ENCODE data around the gene PHACTR3.
"Not testable (repeated sequence)": the region's sequence is repeated elsewhere in the genome, so short reads cannot be mapped to it uniquely, and the experiment has no call there.

Gene PHACTR3

DNA sequence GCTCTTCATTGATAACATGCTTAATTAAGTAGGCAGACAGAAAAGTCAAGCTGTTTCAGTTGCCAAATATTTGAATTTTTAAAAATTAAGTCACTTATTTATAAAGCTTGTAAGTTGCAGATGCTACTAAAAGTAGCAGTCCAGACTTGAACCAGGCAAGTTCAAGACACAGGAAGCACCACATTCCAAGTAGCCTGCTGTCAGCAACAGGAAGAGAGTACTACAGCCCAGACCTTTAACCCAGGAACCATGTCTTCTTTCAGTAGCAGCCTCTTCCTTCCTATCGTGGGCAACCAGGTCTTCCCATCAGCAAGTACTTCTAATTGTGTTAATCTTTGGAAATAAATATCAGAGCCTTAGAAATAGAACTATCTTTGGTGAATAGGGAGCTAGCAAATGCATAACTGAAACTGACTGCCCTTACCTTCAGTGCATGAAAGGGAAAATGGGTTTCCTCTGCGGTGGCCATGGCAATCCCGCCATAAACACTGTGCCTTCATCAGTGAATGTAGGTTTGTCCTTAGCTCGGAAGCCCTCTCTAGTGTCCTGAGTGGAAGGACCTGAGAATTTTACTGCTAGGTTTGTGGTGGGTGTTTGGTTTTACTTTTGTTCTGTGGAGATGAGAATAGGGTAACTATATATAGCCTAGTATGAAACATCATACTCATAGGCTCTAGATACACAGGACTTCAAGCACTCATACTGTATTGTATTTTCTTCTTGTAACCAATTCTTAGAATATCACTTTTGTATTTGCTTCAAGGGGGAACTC is 233.5 kb downstream of the PHACTR3 start:
- FAIRE-seq, result no peak
- DNase-seq (ENCODE audit: low spot score), result no peak

DNA sequence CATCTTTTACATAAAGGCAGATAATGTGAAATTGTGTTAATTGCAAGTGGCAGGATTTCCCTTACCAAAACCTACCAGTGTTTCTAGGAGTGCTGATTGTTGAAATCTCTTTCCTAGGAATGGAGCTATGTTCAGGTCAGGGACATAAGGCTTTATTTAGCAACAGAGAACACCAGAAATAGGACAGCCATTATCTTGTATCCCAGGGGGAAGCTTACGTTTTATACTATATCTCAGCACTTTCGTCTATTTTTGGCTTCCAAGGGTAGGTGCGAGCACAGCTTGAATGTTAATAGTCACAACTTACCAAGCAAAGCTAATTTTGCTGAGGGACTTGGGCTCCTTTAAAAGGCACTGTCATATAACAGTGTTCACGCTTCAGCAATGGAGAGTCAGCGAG is 235.1 kb downstream of the PHACTR3 start:
- FAIRE-seq (no peak), DNase-seq (ENCODE audit: low spot score) (no peak)

DNA sequence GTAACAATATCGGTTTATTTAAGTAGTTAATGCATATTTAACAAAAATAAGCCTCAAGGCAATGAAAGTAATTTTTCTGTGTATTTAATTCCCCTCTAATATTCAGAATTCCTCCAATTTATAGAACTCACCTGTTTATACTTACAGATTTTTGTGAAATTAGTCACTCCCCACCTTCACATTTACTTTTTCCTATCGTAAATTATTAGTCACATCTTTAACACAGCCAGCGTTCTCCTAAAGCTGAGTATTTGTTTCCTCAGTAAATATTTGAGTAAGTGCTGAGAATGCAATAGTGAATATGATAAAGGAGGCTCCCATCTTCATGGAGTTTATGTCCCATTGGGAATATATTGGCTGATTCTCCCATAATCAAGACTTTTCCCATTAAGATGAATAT is 241.1 kb downstream of the PHACTR3 start:
- FAIRE-seq, result no peak

DNA sequence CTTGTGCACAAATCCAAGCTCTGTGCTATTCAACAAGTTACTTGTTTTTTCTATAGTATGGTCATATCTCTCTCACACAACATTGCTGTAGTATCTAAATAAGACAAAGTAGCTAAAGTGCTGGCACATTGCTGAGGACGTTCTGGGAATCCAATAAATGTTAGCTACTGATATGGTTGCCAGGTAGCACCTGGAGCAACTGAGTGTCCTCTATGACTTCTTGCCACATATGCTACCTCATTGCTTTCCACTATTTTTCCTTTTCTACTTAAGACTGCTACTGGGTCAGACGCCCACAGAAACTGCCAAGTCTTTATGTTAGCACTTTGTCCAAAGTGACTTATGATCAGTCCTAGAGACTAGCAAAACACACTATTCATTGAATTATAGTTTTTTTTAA is 243.8 kb downstream of the PHACTR3 start:
- DNase-seq (ENCODE audit: low spot score) (no peak), FAIRE-seq (peak; percentile 13)

More for the DNA sequence above, 241.1 kb downstream of the PHACTR3 start:
- no peak for DNase-seq (ENCODE audit: low spot score)

DNA sequence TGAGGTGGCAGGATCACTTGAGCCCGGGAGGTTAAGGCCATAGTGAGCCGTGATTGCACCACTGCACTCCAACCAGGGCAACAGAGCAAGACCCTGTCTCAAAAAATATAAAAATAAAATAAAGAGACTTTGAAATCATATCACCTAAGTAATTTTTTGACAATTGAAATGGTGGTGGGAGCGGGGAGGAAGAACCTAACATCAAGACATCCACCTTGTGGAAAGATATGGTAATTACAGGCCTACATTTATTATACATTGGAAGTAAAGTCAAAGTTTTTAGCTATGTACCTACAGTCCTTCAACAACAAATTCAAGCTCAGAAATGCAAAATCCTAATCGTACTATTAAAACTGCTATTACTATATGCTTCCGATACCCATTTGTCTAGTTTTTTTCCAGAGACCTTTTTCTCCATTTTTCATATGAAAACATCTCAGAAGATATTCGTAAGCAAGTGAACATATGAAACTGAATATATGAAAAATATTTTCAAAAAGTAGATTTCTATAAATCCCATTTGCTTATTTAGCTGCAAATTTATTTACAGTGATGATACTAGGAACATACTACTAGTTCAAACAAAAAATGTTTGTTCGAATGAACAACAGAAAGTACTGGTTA is 245.8 kb downstream of the PHACTR3 start:
- DNase-seq (ENCODE audit: low spot score) (peak; percentile 52), FAIRE-seq (peak; percentile 65)

DNA sequence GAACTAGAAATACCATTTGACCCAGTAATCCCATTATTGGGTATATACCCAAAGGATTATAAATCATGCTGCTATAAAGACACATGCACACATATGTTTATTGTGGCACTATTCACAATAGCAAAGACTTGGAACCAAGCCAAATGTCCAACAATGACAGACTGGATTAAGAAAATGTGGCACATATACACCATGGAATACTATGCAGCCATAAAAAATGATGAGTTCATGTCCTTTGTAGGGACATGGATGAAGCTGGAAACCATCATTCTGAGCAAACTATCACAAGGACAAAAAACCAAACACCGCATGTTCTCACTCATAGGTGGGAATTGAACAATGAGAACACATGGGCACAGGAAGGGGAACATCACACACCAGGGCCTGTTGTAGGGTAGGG is 252.2 kb downstream of the PHACTR3 start:
- DNase-seq (ENCODE audit: low spot score); FAIRE-seq: not testable (repeated sequence)

DNA sequence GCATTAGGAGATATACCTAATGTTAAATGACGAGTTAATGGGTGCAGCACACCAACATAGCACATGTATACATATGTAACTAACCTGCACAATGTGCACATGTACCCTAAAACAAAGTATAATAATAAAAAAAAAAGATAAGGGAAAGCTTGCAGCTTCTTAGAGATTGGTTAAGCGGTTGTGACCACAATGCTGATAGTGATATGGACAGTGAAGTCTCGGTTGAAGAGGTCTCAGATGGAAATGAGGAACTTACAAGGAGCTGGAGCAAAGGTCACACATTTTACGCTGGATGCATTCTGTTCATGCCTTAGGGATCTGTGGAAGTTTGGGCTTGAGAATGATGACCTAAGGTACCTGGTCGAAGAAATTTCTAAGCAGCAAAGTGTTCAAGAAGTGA is 252.6 kb downstream of the PHACTR3 start:
- not testable (repeated sequence) for DNase-seq (ENCODE audit: low spot score); FAIRE-seq

DNA sequence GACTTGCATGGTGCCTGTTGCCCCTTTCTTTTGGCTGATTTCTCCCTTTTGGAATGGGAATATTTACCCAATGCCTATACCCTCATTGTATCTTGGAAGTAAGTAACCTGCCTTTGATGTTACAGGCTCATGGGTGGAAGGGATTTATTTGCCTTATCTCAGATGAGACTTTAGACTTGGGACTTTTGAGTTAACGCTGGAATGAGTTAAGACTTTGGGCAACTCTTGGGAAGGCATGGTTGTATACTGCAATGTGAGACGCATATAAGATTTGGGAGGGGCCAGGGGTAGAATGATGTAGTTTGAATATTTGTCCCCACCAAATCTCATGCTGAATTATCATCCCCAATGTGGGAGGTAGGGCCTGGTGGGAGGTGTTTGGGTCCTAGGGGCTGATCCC is 253.6 kb downstream of the PHACTR3 start:
- FAIRE-seq, result no peak
- no peak for DNase-seq (ENCODE audit: low spot score)

DNA sequence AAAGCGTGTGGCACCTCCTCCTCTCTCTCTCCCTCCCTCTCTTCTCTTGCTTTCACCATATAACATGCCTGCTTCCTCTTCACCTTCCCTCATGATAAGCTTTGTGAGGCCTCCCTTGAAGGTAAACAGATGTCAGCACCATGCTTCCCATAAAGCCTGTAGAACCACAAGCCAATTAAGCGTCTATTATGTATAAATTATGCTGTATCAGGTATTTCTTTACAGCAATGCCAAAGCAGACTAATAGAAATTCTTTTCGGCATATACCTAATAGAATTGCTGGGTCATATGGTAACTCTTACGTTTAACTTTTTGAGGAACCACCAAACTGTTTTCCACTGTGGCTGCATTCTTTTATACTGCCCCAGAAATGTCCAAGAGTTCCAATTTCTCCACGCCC is 254.1 kb downstream of the PHACTR3 start:
- no peak for DNase-seq (ENCODE audit: low spot score)
- FAIRE-seq, result no peak

DNA sequence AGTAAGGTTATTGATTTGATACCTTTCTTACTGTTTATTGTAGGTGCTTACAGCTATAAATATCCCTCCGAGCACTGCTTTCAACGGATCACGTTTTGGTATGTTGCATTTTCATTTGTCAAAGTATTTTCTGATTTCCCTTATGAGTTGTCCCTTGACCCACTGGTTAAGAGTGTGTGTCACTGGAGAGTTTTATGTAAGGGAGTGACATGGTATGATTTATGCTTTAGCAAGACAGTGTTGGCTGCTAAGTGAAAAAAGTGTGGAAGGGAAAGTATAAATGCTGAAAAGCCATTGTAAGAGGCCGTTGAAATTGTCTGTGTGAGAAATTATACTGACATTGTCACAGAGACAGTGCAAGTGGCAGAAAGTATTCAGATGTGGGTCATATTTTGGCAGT is 257.1 kb downstream of the PHACTR3 start:
- FAIRE-seq (no peak), DNase-seq (ENCODE audit: low spot score) (no peak)

DNA sequence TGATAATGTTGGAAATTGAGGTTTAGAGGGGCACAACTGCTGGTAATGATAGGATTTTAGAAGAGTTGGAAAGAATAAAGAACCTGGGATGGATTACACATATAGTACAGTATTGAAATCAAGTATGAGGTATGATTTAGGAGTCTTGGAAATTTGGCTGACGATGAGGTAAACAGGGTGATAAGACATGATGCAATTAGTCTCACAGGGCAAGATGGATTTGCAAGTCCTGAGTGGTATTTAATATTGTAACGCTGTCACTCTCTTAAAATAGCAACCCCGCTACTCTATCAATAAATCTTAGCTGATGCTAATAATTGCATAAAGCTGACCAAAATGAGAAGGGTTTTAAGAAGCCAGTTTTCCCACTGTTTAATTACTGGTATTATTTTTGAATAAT is 258.7 kb downstream of the PHACTR3 start:
- DNase-seq (ENCODE audit: low spot score) (no peak), FAIRE-seq (no peak)

DNA sequence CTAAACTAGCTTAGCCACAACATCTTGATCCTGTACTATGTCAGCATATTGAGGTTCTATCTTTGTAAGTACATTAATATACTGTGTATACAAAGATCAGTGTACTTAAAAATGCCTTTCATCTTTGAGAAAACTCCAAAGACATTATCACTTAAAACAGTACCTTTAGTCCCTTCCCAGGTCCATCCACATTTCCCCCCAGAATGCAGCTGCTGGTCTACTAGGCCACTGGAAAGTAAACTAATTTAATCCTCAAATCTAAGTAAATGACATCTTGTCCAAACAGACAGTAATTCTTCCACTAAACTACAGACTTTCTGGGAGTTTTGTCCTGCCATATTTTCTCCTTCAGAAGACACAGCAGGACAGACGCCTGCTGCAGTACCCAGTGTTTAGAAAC is 260.4 kb downstream of the PHACTR3 start:
- no peak for FAIRE-seq
- DNase-seq (ENCODE audit: low spot score), result no peak

DNA sequence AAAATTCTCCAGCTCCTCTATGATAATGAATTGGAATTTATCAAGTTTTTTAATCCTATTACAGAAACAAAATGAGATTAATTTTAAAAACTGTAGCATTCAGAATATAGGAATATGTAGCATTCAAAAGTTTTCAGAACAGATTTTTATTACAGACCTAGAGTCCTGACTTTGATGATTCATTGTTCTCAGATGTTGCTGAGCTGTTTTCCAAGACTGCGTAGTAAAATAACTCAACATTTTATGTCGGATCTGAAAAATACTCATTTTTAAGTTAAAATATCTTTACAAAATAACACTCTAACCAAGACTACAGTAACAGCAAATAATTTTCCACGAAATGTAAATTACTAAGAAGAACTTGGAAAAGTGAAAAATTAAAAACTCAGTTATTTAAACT is 262.0 kb downstream of the PHACTR3 start:
- DNase-seq (ENCODE audit: low spot score) (no peak), FAIRE-seq (no peak)

DNA sequence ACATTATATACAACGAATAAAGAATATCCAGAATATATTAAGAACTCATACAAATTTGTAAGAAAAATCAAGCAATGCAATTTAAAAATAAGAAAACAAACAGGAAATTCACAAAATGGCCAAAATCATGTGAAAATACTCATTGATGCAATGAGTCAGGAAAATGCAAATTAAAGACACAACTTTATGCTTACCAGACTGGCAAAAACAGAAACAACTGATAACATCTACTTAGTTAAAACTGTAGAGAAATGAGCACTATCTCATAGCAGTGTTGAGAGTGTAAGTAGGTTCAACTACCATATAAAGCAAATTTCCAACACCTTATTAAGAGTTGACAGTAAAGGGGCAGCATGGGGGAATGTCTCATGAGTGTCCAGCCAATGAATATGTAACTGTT is 266.8 kb downstream of the PHACTR3 start:
- no peak for DNase-seq (ENCODE audit: low spot score)
- FAIRE-seq, result no peak

DNA sequence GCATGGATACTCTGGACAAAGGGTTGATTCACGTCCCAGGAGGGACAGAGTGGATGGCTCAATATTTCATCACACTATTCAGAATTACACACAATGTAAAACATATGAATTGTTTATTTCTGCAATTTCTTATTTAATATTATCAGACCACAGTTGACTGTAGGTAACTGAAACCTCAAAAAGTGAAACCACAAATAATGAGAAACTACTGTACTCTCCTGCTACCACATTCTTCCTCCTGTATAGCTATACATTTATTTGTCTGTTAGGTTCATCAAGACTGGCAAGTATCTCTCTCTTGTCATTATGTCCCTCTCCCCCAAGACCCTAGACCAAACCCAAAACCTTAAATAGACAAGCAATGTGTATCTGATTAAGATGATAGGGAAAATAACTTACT is 269.1 kb downstream of the PHACTR3 start:
- DNase-seq (ENCODE audit: low spot score) (no peak), FAIRE-seq (no peak)

DNA sequence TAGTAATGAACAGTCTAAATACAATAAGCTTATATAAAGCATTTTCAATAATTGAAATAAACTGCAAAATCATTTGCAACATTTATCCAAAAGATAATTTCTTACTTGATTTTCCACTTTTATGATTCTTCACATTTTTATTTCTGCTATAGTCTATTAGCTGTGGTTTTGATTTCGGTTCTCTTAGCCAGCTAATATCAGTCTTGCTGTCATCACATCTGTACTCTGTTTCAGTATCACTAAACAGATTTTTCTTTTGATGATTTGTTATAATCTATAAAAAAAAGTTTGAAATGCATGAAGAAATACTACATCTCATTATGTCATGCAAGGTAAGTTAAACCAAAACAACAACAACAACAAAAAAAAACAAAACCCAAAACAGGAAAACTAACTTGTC is 275.9 kb downstream of the PHACTR3 start:
- DNase-seq (ENCODE audit: low spot score) (no peak), FAIRE-seq (no peak)

DNA sequence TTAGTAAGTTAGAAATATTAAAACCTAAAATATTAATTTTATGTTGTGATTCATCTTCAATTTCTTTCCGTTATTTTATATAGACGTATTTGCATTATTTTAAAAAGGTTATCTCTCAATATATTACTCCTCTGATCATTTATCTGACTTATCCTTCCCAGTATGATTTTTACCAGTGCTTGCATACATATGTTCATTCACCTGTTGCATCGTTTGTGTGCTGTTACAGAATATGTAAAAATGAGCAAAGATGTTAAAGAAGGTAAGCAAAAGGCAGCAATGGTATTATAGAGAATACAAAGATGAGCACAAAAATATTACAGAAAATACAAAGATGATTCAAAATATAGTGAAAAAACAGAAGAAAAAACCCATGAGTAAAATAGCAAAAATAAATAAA is 280.2 kb downstream of the PHACTR3 start:
- DNase-seq (ENCODE audit: low spot score), result no peak
- FAIRE-seq, result no peak

DNA sequence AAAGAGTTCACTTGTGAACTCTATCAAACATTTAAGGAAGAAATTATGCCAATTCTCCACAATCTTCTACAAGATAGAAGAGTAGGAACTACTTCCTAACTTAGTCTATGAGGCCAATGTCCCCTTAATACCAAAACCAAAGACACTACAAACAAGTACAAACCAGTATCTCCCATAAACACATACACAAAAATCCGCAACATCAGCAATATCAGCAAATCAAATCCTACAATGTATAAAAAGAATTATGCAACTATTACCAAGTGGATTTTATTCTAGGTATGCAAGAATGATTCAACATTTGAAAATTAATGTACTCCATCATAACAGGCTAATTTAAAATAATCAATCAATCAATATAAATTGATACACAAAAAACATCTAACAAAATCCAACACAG is 283.7 kb downstream of the PHACTR3 start:
- no peak for FAIRE-seq

DNA sequence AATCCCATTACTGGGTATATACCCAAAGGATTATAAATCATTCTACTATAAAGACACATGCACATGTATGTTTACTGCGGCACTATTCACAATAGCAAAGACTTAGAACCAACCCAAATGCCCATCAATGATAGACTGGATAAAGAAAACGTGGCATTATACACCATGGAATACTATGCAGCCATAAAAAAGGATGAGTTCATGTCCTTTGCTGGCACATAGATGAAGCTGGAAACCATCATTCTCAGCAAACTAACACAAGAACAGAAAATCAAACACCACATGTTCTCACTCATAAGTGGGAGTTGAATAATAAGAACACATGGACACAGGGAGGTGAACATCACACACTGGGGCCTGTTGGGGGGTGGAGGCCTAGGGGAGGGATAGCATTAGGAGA is 285.7 kb downstream of the PHACTR3 start:
- not testable (repeated sequence) for DNase-seq (ENCODE audit: low spot score); FAIRE-seq

More for the DNA sequence above, 283.7 kb downstream of the PHACTR3 start:
- DNase-seq (ENCODE audit: low spot score), result no peak

DNA sequence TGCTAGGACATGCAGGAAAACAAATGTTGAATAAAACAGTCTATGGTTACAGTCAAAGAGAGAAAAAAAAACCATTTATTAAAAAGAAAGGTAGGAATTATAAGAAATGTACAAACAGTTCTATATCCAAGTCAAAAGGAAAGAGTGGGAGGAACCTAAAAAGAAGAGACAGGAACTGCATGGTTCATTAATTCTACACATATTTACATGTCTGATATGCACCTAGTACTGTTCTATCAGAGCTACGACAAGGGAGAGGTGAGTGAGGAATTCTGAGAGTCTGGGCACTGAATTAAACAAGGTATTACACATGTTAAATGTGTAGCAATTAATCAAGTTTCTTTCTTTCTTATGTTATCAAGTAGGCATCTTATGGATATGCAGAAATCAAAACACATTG is 287.2 kb downstream of the PHACTR3 start:
- DNase-seq (ENCODE audit: low spot score), result no peak
- FAIRE-seq, result no peak

DNA sequence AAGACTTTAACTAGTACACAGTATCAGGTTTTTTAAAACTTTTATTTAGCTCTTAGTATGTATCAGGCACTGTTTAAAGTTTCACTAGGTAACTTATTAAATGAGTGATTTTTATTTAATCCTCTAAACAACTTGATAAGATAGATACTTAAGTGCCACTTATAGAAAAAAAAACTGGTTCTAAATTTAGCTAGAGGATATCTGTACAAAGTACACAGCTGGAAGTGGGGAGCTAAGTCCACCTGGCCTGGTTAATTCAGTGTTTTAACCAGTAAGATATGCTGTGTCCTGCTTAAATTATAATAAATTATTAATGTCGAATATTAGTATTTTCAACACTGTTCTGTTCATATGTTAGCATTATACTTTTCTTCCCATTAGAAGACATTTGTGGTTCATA is 291.6 kb downstream of the PHACTR3 start:
- FAIRE-seq (no peak), DNase-seq (ENCODE audit: low spot score) (no peak)
